Breast epithelium (tissue), 3 donors: Measurements from ENCODE around the gene VSTM2B.

ENCODE experiments used
- POLR2A ChIP-seq: fragments of 450-650 bp; IDR thresholded peaks from one replicate; pipeline ENCODE4 v1.6.1; 2016; ENCODE audit warnings: antibody characterized with exemption, mild to moderate bottlenecking, moderate library complexity
- TF ChIP-seq, protein P1 (sequence below), 3 donors: fragments of 450-650 bp; IDR thresholded peaks; one replicate each; pipeline ENCODE4 v1.5.1; 2016 to 2017; ENCODE audit warnings: antibody characterized with exemption in 3 of 3, mild to moderate bottlenecking in 3 of 3, moderate library complexity in 3 of 3

DNA sequence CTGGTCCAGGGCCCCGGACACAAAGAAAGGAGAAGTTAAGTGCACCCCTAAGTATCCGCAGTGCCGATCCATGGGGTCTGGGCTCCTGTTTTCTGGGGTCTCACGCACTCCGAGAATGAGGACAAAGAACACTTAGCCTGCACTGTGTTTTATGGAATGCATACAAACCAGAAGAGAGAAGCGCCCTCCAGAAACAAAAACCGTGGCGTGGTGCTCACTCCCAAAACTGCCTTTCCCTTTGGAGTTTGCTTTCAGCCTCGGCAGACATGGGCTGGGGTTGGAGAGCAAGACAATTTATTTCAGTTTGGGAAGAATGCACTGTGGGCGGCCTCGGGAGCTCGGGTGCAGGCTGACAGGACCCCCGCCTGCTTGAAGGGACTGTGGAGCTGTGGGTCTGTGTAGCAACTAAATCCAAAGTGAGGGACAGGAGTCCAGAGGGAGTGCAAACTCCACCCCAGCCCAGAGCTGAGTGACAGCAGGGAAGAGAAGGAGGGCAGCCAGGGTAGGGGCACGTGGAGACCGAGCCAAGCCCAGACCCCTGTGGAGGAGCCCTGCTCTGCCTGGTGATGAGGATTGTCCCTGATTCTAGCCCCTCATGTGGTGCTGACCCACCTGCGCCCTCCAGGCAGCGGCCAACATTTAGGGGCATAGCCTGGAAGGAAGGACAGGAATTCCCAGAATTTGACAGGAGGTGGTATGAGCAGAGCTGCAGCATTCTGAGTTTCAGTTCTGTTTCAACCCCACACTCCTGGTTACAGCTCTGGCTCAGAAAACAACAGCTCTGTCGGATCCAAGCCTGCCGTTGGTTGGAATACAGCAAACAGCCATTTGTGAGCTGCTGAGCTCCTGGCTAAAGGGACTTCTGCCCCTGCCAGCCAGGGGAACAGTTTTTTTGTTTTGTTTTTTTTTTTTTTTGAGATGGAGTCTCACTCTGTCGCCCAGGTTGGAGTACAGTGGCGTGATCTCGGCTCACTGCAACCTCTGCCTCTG is 42.5 kb downstream of the VSTM2B start:
- TF ChIP-seq, protein P1, sequence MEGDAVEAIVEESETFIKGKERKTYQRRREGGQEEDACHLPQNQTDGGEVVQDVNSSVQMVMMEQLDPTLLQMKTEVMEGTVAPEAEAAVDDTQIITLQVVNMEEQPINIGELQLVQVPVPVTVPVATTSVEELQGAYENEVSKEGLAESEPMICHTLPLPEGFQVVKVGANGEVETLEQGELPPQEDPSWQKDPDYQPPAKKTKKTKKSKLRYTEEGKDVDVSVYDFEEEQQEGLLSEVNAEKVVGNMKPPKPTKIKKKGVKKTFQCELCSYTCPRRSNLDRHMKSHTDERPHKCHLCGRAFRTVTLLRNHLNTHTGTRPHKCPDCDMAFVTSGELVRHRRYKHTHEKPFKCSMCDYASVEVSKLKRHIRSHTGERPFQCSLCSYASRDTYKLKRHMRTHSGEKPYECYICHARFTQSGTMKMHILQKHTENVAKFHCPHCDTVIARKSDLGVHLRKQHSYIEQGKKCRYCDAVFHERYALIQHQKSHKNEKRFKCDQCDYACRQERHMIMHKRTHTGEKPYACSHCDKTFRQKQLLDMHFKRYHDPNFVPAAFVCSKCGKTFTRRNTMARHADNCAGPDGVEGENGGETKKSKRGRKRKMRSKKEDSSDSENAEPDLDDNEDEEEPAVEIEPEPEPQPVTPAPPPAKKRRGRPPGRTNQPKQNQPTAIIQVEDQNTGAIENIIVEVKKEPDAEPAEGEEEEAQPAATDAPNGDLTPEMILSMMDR (IDR thresholded peaks at IDR 0.05) = no peak
- TF ChIP-seq POLR2A = no peak
